GM18502 (cell line): Measurements from ENCODE around the gene TMEM184B.
"Not testable (repeated sequence)": the region's sequence is repeated elsewhere in the genome, so short reads cannot be mapped to it uniquely, and the experiment has no call there.

ENCODE experiments used
- ATAC-seq: cut with Tn5 transposase; IDR thresholded peaks from one replicate; pipeline ENCODE4 v1.9.1; 2021; ENCODE audit warnings: mild to moderate bottlenecking; ENCODE audit not compliant: unreplicated experiment, poor library complexity

The TMEM184B gene

GRCh38 chr22:38191055-38191454 is 81.8 kb downstream of the TMEM184B start:
- no peak for ATAC-seq

- ATAC-seq, result no peak
Measured at GRCh38 chr22:38190581-38190980, 82.2 kb downstream of the TMEM184B start.

DNA sequence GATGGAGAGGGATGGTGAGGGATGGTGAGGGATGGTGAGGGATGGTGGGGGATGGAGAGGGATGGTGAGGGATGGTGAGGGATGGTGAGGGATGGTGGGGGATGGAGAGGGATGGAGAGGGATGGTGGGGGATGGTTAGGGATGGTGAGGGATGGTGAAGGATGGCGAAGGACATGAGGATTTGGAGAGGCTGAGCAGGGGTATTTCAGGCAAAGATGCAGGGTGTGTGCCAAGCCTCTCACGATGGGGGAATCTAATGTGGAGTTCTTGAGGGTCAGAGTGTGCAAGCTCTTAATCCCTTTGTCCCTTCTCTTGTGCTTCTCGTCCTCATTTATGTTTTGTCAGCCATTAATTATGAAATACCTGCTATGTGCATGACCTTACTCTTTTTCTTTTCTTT is 83.7 kb downstream of the TMEM184B start:
- ATAC-seq, result no peak

DNA sequence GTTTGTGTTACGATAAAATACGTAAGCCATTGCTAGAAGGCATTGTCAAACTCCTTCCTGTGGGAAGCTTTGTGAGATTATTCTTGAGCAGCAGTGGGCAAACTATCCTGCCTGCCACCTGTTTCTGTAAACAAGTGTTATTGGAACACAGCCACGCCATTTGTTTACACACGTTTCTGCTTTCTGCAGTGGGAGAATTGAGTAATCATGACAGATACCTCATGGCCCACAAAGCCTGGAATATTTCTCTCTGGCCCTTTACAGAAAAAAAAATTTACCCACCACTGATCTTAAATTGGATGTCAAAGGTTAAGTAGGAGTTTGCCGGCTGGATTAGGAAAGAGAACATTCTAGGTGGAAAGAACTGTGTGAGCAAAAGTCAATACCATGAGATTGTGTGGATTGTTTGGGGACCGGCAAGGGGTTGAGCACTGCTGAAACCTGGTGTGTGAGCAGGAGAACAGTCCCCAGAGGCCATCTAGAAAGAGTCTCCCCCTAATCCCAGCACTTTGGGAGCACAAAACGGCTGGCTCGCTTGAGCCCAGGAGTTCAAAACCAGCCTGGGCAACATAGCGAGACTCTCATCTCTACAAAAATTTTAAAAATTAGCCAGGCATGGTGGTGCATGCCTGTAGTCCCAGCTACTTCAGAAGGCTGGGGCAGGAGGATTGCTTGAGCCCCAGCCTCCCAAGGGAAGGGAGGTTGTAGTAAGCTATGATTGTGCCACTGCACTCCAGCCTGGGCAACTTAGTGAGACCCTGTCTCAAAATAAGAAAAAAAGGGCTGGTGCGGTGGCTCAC is 85.2 kb downstream of the TMEM184B start:
- no peak for ATAC-seq

DNA sequence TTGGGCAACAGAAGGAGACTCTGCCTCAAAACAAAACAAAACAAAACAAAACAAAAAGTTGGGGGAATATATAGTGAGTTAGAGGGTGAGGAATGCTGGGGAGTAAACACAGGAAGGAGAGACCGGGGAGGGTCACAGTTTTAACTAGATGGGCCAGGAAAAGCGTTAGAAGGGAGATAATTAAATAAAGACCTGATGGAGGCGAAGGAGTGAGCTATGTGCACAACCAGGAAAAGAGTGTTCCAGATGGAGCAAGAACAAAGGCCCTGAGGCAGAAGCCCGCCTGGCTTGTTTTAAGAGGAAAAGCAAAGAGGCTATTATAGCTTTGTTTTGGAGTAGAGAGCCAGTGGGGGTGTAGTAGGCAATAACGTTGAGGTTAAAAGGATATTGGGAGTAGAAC is 86.4 kb downstream of the TMEM184B start:
- no peak for ATAC-seq

DNA sequence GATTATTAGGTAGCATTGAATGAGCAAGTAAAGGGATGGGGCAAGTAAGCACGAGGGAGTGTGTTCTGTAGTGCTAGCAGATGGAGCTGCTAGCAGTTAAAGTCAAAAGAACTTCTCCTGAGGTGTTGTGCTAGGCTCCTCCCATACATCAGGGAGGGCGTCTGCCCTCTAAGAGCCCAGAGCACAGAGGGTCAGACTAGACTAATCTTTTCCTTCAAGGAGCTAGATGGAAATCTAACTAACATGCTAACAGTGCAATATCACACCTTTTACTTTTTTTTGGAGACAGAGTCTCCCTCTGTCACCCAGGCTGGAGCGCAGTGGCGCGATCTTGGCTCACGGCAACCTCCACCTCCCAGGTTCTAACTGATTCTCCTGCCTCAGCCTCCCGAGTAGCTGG is 88.0 kb downstream of the TMEM184B start:
- no peak for ATAC-seq

- peak; percentile 90 for ATAC-seq
Measured at GRCh38 chr22:38181453-38182200, 91.2 kb downstream of the TMEM184B start, which contains the start of gene PLA2G6. PLA2G6 (minus strand) TSS chr22:38181830; CDS start chr22:38169426, 12,404 bp downstream.

DNA sequence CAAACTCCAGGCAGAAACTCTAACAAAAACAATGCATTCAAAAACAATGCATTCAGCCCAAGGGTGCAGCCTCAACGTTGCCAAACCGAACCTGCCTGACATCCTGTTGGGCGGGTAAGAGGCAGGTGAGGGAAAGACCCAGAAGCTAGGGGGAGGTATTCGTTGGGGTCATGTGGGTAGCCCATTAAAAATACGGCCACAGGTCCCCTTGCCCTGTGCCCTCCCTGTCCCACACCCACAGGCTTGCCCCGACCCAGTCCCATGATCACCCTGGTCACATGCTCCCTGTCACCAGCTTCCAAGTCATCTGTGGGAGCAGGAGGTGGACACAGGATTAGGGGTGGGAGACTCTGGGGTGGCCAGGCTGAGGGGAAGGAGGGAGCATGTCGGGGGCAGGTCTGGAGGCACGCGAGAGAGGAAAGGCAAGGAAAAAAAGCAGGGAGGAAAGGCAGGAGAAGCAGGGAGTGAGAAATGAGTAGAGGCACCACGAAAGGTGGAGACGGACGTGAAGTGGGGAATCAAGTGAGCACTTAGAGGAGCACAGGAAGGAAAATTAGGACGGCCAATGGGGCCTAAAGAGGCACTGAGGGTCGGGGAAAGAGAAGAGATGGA is 91.9 kb downstream of the TMEM184B start:
- ATAC-seq, result peak; percentile 33

DNA sequence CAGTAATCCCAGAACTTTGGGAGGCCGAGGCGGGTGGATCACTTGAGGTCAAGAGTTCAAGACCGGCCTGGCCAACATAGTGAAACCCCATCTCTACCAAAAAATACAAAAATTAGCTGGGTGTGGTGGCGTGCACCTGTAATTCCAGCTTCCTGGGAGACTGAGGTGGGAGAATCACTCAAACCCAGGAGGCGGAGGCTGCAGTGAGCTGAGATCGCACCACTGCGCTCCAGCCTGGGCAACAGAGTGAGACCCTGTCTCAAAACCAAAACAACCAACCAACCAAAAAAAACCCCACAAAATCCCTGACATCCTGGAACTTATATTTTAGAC is 94.2 kb downstream of the TMEM184B start:
- not testable (repeated sequence) for ATAC-seq

GRCh38 chr22:38177926-38178604 is 94.7 kb downstream of the TMEM184B start:
- no peak for ATAC-seq

- ATAC-seq, result not testable (repeated sequence)
Measured at GRCh38 chr22:38177571-38177925, 95.3 kb downstream of the TMEM184B start.

GRCh38 chr22:38177044-38177443 is 95.8 kb downstream of the TMEM184B start:
- ATAC-seq, result no peak

GRCh38 chr22:38176170-38176741 is 96.6 kb downstream of the TMEM184B start:
- ATAC-seq, result no peak

GRCh38 chr22:38175206-38176118 is 97.3 kb downstream of the TMEM184B start:
- ATAC-seq, result no peak

GRCh38 chr22:38174626-38175025 is 98.2 kb downstream of the TMEM184B start:
- no peak for ATAC-seq

- no peak for ATAC-seq
Measured at GRCh38 chr22:38173641-38173906, 99.2 kb downstream of the TMEM184B start.

DNA sequence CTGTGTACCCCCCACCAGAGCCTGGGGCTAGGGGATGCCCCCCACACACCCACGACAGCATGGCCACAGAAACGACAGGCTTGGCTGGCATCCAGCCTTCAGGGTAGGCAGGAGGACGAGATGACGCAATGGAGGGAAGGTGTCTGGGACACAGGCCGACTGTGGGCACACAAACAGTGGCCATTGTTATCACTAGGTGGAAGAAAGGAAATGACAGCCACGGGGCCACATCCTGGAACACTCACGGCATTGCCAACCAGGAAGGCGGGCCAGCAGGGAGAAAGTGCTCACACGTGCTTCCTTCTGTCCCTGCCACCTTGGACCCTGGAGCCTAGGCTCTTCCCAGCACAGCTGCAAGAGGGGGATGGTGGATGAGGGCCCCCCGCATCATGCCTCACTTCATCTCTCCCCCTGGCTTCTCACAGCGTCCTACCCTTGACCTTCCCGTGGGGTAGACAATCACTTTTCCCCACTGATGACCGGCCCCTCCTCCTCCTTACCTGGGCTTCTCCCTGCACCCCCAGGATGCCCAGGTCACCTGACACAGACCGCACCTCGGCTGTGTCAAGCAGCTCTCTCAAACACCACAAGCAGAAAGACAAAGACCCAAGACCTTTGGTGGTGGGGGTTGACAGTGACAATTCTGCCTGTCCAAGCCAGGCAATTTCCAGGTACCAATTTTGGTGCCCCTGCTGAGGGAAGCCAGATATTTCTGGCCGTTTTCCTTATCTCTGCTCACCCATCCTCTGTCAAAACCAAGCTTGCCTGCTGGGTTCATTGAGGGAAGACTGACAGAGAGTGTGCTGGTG is 99.8 kb downstream of the TMEM184B start:
- no peak for ATAC-seq

GRCh38 chr22:38171927-38172831 is 100.6 kb downstream of the TMEM184B start:
- no peak for ATAC-seq
